GM12875 (cell line): ENCODE results near the gene IMP3.
A peak's percentile ranks its signal among the peaks of the same experiment; 100 is the strongest.
"Not testable (repeated sequence)": the region's sequence is repeated elsewhere in the genome, so short reads cannot be mapped to it uniquely, and the experiment has no call there.

ENCODE experiments used
- H3K4me3 ChIP-seq: one replicate; pipeline ENCODE4 v1.5.1; 2011; ENCODE audit warnings: low read depth, low read length, control low read depth
- CTCF ChIP-seq: IDR thresholded peaks from 2 replicates; pipeline ENCODE4 v1.5.1; 2011; ENCODE audit warnings: low read depth, mild to moderate bottlenecking, control low read depth, inconsistent platforms, low read length, moderate library complexity, borderline replicate concordance; ENCODE audit not compliant: insufficient read depth

IMP3 gene

GRCh38 chr15:75639709-75640482 lies at the start of gene IMP3:
Gene IMP3, minus strand, starts transcription at chr15:75640224. Its CDS starts 56 bp downstream, at chr15:75640168.
- TF ChIP-seq CTCF = no peak
- H3K4me3 ChIP-seq = peak within 1 kb of the TSS; percentile 97

- H3K4me3 ChIP-seq = not testable (repeated sequence)
These were observed 49.4 kb upstream of the IMP3 start for GRCh38 chr15:75689429-75689828.

GRCh38 chr15:75688831-75689230 lies 48.8 kb upstream of the IMP3 start:
- no peak overlapping the region for H3K4me3 ChIP-seq
- TF ChIP-seq CTCF = no peak

- no peak overlapping the region for H3K4me3 ChIP-seq
- no peak for TF ChIP-seq CTCF
These were observed 48.2 kb upstream of the IMP3 start for GRCh38 chr15:75688278-75688557.

- H3K4me3 ChIP-seq = no peak overlapping the region
- TF ChIP-seq CTCF = no peak
These were observed 47.7 kb upstream of the IMP3 start for GRCh38 chr15:75687486-75688277.

GRCh38 chr15:75686212-75686642 lies 46.2 kb upstream of the IMP3 start:
- TF ChIP-seq CTCF = peak; percentile 74
- H3K4me3 ChIP-seq = not testable (repeated sequence)

- no peak overlapping the region for H3K4me3 ChIP-seq
These were observed 45.2 kb upstream of the IMP3 start for GRCh38 chr15:75685195-75685594.

More at GRCh38 chr15:75685195-75685594, 45.2 kb upstream of the IMP3 start:
- TF ChIP-seq CTCF = no peak
